ENCODE results near the gene STXBP6. TPM values are rescaled to one million over a fixed set of nuclear protein-coding genes. Genes with fewer than 3 reads are reported as not detected.

STXBP6 gene
- total and polyA plus RNA-seq, 2 of the 13 experiments (the other 11 are each of a cell fraction or from before 2014, with no cell fraction given) = 35.3 to 42.8 TPM

DNA sequence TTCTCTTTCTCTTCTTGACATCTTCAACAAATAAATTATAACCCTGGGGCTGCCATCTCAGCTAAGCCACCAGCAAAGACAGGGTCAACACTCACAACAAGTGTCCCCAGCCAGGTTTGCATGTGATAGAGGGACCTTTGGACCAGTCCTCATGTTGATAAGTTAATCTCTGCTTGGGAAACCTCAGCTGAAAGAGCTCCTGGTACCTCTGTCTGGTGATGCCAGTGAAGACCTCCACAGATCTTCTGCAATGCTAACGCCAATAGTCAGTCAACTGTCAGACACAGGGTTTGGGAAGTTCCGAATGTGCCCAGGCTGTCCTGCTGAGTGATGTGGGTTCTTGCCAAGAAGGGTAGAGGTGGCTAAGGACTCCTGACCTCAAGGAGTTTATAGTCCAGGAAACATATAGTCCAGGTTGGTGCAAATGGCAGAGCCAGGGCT is 236.1 kb downstream of the STXBP6 start (continued):
- TF ChIP-seq MEF2D (CRISPR knock-in tag; IDR thresholded peaks at IDR 0.05) (0 out of 2 replicates have a peak, but pooled peaks have one; percentile 38), ZNF792 (CRISPR knock-in tag; IDR thresholded peaks at IDR 0.05) (no peak), GLI4 (CRISPR knock-in tag; IDR thresholded peaks at IDR 0.05; ENCODE audit: borderline replicate concordance) (no peak), HDAC1 (CRISPR knock-in tag; IDR thresholded peaks at IDR 0.05) (0 out of 2 replicates have a peak, but pooled peaks have one; percentile 16), ZSCAN31 (CRISPR knock-in tag; IDR thresholded peaks at IDR 0.05; ENCODE audit: low read depth) (no peak), SAFB2 (CRISPR knock-in tag; IDR thresholded peaks at IDR 0.05; ENCODE audit: borderline replicate concordance, low read depth) (peak; percentile 69; the same call in 1 of the 2 replicates), ZNF143 (CRISPR knock-in tag; IDR thresholded peaks at IDR 0.05) (no peak), TOE1 (CRISPR knock-in tag; IDR thresholded peaks at IDR 0.05) (no peak), ZBTB4 (CRISPR knock-in tag; IDR thresholded peaks at IDR 0.05; ENCODE audit: borderline replicate concordance) (no peak), ZNF501 (CRISPR knock-in tag; IDR thresholded peaks at IDR 0.05) (peak; percentile 72; the same call in 1 of the 2 replicates), CENPBD1 (CRISPR knock-in tag; IDR thresholded peaks at IDR 0.05; ENCODE audit: borderline replicate concordance, low read depth) (no peak), TAF1 (CRISPR knock-in tag; IDR thresholded peaks at IDR 0.05) (no peak), MTA1 (CRISPR knock-in tag; IDR thresholded peaks at IDR 0.05; ENCODE audit: borderline replicate concordance) (no peak), SIX4 (CRISPR knock-in tag; IDR thresholded peaks at IDR 0.05) (no peak), SALL2 (CRISPR knock-in tag; IDR thresholded peaks at IDR 0.05) (no peak), HDAC6 (IDR thresholded peaks at IDR 0.05; ENCODE audit: low read depth, low read length) (no peak), U2AF1 (optimal IDR thresholded peaks at IDR 0.05; ENCODE audit: low read depth, low read length) (no peak), KLF6 (CRISPR knock-in tag; IDR thresholded peaks at IDR 0.05) (no peak), ZNF121 (CRISPR knock-in tag; IDR thresholded peaks at IDR 0.05) (no peak), ZNF629 (CRISPR knock-in tag; conservative IDR thresholded peaks at IDR 0.05) (no peak)
- TF ChIP-seq, protein P1, sequence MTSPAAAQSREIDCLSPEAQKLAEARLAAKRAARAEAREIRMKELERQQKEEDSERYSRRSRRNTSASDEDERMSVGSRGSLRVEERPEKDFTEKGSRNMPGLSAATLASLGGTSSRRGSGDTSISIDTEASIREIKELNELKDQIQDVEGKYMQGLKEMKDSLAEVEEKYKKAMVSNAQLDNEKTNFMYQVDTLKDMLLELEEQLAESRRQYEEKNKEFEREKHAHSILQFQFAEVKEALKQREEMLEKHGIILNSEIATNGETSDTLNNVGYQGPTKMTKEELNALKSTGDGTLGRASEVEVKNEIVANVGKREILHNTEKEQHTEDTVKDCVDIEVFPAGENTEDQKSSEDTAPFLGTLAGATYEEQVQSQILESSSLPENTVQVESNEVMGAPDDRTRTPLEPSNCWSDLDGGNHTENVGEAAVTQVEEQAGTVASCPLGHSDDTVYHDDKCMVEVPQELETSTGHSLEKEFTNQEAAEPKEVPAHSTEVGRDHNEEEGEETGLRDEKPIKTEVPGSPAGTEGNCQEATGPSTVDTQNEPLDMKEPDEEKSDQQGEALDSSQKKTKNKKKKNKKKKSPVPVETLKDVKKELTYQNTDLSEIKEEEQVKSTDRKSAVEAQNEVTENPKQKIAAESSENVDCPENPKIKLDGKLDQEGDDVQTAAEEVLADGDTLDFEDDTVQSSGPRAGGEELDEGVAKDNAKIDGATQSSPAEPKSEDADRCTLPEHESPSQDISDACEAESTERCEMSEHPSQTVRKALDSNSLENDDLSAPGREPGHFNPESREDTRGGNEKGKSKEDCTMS (CRISPR knock-in tag; conservative IDR thresholded peaks at IDR 0.05) = no peak
- TF ChIP-seq, protein P2, sequence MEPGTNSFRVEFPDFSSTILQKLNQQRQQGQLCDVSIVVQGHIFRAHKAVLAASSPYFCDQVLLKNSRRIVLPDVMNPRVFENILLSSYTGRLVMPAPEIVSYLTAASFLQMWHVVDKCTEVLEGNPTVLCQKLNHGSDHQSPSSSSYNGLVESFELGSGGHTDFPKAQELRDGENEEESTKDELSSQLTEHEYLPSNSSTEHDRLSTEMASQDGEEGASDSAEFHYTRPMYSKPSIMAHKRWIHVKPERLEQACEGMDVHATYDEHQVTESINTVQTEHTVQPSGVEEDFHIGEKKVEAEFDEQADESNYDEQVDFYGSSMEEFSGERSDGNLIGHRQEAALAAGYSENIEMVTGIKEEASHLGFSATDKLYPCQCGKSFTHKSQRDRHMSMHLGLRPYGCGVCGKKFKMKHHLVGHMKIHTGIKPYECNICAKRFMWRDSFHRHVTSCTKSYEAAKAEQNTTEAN (CRISPR knock-in tag; conservative IDR thresholded peaks at IDR 0.05) = no peak
- TF ChIP-seq, protein P3, sequence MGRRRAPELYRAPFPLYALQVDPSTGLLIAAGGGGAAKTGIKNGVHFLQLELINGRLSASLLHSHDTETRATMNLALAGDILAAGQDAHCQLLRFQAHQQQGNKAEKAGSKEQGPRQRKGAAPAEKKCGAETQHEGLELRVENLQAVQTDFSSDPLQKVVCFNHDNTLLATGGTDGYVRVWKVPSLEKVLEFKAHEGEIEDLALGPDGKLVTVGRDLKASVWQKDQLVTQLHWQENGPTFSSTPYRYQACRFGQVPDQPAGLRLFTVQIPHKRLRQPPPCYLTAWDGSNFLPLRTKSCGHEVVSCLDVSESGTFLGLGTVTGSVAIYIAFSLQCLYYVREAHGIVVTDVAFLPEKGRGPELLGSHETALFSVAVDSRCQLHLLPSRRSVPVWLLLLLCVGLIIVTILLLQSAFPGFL (CRISPR knock-in tag; IDR thresholded peaks at IDR 0.05) = no peak

Measured in HepG2 (cell line).